ENCODE data around the gene TYW5. TPM values are rescaled to one million over a fixed set of nuclear protein-coding genes. Genes with fewer than 3 reads are reported as not detected.

Gene TYW5
- total RNA-seq, 1 donor from 2014 or later: 9.2 TPM

Other genes with a start within 250 kb of the TYW5 start
- gene FTCDNL1, start 104.3 kb downstream of the TYW5 start, total RNA-seq: 0.45 and 0.48 TPM in 2 replicates
- gene C2orf69, start 44.2 kb downstream of the TYW5 start, total RNA-seq: 7.5 and 7.9 TPM in 2 replicates
- gene MAIP1, start 91 bp upstream of the TYW5 start, total RNA-seq: 21.7 and 24.4 TPM in 2 replicates

Measured in astrocyte (in vitro differentiated cells and primary cell).